ENCODE measurements around the gene APBA1.

APBA1 gene

GRCh38 chr9:69671879-69672595, at the start of gene APBA1:
Gene APBA1 (minus strand): TSS chr9:69672371.
- peak; percentile 27 for DNase-seq (ENCODE audit: low read depth)

- no peak for DNase-seq (ENCODE audit: low read depth)
Observed at GRCh38 chr9:69719983-69720382, 47.8 kb upstream of the APBA1 start.

- no peak for DNase-seq (ENCODE audit: low read depth)
Observed at GRCh38 chr9:69719367-69719766, 47.2 kb upstream of the APBA1 start.

- no peak for DNase-seq (ENCODE audit: low read depth)
Observed at GRCh38 chr9:69718218-69718617, 46.0 kb upstream of the APBA1 start.

- DNase-seq (ENCODE audit: low read depth) = no peak
Observed at GRCh38 chr9:69715825-69716224, 43.7 kb upstream of the APBA1 start.

GRCh38 chr9:69715096-69715495, 42.9 kb upstream of the APBA1 start:
- no peak for DNase-seq (ENCODE audit: low read depth)

- no peak for DNase-seq (ENCODE audit: low read depth)
Observed at GRCh38 chr9:69697475-69697874, 25.3 kb upstream of the APBA1 start.

- no peak for DNase-seq (ENCODE audit: low read depth)
Observed at GRCh38 chr9:69696802-69697201, 24.6 kb upstream of the APBA1 start.

GRCh38 chr9:69689991-69690538, 17.9 kb upstream of the APBA1 start:
- DNase-seq (ENCODE audit: low read depth) = no peak

- DNase-seq (ENCODE audit: low read depth) = no peak
Observed at GRCh38 chr9:69683927-69684326, 11.8 kb upstream of the APBA1 start.

- no peak for DNase-seq (ENCODE audit: low read depth)
Observed at GRCh38 chr9:69678843-69679538, 6.8 kb upstream of the APBA1 start.

GRCh38 chr9:69677931-69678330, 5.8 kb upstream of the APBA1 start:
- no peak for DNase-seq (ENCODE audit: low read depth)

GRCh38 chr9:69675563-69675962, 3.4 kb upstream of the APBA1 start:
- no peak for DNase-seq (ENCODE audit: low read depth)

GRCh38 chr9:69674716-69675438, 2.7 kb upstream of the APBA1 start:
- no peak for DNase-seq (ENCODE audit: low read depth)

- no peak for DNase-seq (ENCODE audit: low read depth)
Observed at GRCh38 chr9:69674112-69674685, 2.0 kb upstream of the APBA1 start.

GRCh38 chr9:69673311-69673640, 1.1 kb upstream of the APBA1 start:
- DNase-seq (ENCODE audit: low read depth) = no peak

GRCh38 chr9:69672596-69673310, 582 bp upstream of the APBA1 start:
- DNase-seq (ENCODE audit: low read depth) = peak; percentile 43

- no peak for DNase-seq (ENCODE audit: low read depth)
Observed at GRCh38 chr9:69671311-69671878, 776 bp downstream of the APBA1 start.

GRCh38 chr9:69667306-69667705, 4.9 kb downstream of the APBA1 start:
- DNase-seq (ENCODE audit: low read depth) = no peak

- DNase-seq (ENCODE audit: low read depth) = no peak
Observed at GRCh38 chr9:69660304-69660703, 11.9 kb downstream of the APBA1 start.

GRCh38 chr9:69658987-69659675, 13.0 kb downstream of the APBA1 start:
- no peak for DNase-seq (ENCODE audit: low read depth)

All from activated T-helper 1 cell treated with Interleukin-2 at 50 U/mL for 16 hours (primary cell).